Measurements from ENCODE around the gene RHEBL1.

DNA sequence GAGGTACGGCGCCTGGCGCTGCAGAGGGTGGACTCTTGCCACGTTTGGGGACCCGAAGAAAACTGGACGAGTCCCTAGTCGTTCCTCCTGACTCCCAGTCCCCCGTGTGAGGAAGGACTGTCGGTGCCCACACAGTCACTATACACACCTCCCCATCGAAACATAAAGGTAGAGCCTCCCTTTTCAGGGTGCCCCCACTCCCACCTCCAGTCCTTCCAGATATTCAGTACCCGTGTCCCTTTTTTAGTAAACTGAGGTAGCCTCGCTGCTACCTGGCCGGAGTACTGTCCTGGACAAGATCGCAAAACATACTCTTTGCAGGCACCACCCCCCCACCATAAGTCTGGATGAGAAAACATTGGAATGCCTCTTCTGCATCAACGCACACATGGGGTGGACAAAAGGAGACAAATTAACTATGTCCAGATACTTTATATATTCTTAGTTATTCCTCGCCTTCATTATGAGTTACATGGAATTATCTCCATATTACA lies 8.6 kb downstream of the RHEBL1 start:
- TF ChIP-seq EZH2 (IDR thresholded peaks at IDR 0.05; ENCODE audit: low read depth) = no peak
- TF ChIP-seq, protein P1, sequence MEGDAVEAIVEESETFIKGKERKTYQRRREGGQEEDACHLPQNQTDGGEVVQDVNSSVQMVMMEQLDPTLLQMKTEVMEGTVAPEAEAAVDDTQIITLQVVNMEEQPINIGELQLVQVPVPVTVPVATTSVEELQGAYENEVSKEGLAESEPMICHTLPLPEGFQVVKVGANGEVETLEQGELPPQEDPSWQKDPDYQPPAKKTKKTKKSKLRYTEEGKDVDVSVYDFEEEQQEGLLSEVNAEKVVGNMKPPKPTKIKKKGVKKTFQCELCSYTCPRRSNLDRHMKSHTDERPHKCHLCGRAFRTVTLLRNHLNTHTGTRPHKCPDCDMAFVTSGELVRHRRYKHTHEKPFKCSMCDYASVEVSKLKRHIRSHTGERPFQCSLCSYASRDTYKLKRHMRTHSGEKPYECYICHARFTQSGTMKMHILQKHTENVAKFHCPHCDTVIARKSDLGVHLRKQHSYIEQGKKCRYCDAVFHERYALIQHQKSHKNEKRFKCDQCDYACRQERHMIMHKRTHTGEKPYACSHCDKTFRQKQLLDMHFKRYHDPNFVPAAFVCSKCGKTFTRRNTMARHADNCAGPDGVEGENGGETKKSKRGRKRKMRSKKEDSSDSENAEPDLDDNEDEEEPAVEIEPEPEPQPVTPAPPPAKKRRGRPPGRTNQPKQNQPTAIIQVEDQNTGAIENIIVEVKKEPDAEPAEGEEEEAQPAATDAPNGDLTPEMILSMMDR (conservative IDR thresholded peaks at IDR 0.05) = no peak
